ENCODE data around the gene CCER1. TPM values are rescaled to one million over a fixed set of nuclear protein-coding genes. Genes with fewer than 3 reads are reported as not detected.

The CCER1 gene
- total RNA-seq, 1 donor from 2014 or later, result not detected

DNA sequence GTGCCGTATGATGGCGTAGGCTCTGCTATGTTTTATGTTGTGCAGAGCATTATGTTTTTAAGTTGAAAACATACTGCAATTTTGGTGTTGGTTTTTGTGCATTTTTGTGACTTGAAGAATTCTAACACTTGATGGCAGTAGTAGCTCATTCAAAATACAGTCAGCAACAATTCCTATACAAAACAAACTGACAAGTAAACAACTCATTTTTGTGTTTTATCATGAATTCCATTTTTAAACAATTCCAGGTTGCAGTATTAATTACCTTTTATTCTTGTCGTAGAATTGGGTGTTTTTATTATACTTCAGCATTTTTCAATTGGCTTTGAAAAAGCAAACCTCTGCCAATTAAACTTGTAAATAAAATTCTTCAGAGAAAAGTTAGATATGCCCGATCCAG is 4.1 kb upstream of the CCER1 start:
- Mint-ChIP-seq H3K9me3 (no peaks in the 10 kb centered on the region), H3K27me3 (no peaks in the 10 kb centered on the region), H3K4me3 (no peak overlapping the region), H3K27ac (no peak overlapping the region), H3K36me3 (ENCODE audit: low read depth) (no peaks in the 10 kb centered on the region), H3K4me1 (no peaks in the 10 kb centered on the region)
- intact Hi-C loops (cut with micrococcal nuclease), result no loop called here
- DNase-seq, result no peak

DNA sequence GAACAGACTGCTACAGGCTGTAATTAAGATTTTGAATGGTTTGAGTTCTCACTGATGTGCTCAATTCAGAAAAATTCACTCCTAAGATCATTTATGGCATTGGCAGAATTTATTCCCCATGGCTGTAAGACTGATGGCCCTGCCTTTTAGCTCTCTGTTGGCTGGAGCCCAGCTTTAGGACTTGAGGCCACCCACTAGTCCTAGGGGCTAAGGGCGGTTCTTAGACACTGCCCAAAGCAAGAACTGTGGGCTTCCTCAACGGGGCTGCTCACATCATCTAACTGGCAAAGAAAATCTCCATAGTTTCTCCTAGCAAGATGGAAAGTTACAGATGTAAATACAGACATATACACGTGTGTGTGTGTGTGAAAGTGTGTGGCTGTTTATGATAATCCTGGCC is 3.4 kb upstream of the CCER1 start:
- Mint-ChIP-seq H3K4me3 (no peak overlapping the region), H3K36me3 (ENCODE audit: low read depth) (no peaks in the 10 kb centered on the region), H3K27me3 (no peaks in the 10 kb centered on the region), H3K4me1 (no peaks in the 10 kb centered on the region), H3K27ac (no peak overlapping the region), H3K9me3 (no peaks in the 10 kb centered on the region)
- DNase-seq, result no peak
- intact Hi-C loops (cut with micrococcal nuclease), result no loop called here

DNA sequence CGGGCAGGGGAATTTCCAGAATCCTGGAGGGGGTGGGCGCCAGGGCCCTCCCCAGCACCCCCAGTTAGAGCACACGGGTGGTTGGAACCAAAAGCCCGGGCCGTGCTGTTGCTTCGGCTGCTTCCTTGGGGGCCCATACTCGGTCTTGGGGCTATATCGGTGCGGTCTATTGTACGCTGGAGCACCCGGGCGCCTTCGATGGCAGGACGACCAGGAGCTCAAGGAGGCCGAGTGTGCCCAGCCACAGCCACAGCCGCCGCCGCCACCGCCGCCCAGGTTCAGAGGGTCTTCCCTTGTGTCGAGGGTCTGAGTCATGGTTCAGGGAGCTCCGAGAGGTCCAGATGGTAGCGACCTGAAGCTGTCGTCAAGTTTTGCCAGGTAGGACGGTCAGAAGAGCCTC is 548 bp downstream of the CCER1 start:
- no peaks in the 10 kb centered on the region for H3K36me3 Mint-ChIP-seq (ENCODE audit: low read depth)
- H3K27me3 Mint-ChIP-seq, result peaks cover 1% of the 10 kb centered on the region
- DNase-seq, result no peak
- H3K4me3 Mint-ChIP-seq, result no peak overlapping the region
- intact Hi-C loops (cut with micrococcal nuclease), result no loop called here
- no peaks in the 10 kb centered on the region for H3K9me3 Mint-ChIP-seq
- H3K27ac Mint-ChIP-seq, result no peak overlapping the region
- no peaks in the 10 kb centered on the region for H3K4me1 Mint-ChIP-seq

GRCh38 chr12:90953956-90954421 is 987 bp downstream of the CCER1 start:
- Mint-ChIP-seq H3K4me3 (no peak overlapping the region), H3K4me1 (no peaks in the 10 kb centered on the region), H3K9me3 (no peaks in the 10 kb centered on the region), H3K36me3 (ENCODE audit: low read depth) (no peaks in the 10 kb centered on the region), H3K27ac (no peak overlapping the region), H3K27me3 (peaks cover 1% of the 10 kb centered on the region)
- intact Hi-C loops (cut with micrococcal nuclease), result no loop called here
- DNase-seq, result peak; percentile 60

DNA sequence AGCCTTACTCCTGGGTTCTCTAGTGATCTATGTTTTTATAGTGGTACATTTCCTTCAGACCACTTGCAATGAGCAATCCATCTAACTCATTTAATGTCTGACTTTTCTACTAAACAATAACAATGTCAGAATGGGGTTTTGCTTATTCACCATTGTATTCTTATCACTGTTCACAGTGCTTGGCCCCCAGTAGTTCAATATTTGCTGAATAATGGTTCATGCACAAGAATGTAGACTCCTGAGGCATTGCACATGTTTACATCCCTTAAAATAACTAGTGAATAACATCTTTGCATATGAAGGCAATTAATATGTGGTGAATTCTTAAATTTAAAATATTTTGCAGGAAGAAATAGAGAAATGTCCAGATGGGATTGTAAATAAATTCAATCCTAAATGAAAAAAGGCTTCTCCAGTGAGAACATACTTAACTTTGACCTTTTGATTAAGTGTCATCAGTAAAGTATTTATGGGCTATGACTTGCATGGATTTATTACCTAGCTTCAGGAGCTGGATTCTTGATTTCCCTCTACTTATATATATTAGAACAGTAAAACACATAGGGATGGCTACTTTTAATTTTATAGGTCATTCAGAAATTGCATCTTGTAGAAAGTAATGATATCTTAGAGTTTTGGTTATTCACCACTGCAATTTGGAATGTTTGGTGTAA is 3.4 kb downstream of the CCER1 start:
- no peaks in the 10 kb centered on the region for H3K4me1 Mint-ChIP-seq
- no peak for DNase-seq
- H3K27ac Mint-ChIP-seq, result no peak overlapping the region
- H3K27me3 Mint-ChIP-seq, result peaks cover 1% of the 10 kb centered on the region
- no peaks in the 10 kb centered on the region for H3K9me3 Mint-ChIP-seq
- H3K36me3 Mint-ChIP-seq (ENCODE audit: low read depth), result no peaks in the 10 kb centered on the region
- intact Hi-C loops (cut with micrococcal nuclease), result no loop called here
- H3K4me3 Mint-ChIP-seq, result no peak overlapping the region

GRCh38 chr12:90947869-90948268 is 7.1 kb downstream of the CCER1 start:
- intact Hi-C loops (cut with micrococcal nuclease), result no loop called here
- no peak overlapping the region for H3K4me3 Mint-ChIP-seq
- no peaks in the 10 kb centered on the region for H3K9me3 Mint-ChIP-seq
- DNase-seq, result no peak
- no peaks in the 10 kb centered on the region for H3K4me1 Mint-ChIP-seq
- H3K27me3 Mint-ChIP-seq, result peaks cover 1% of the 10 kb centered on the region
- H3K27ac Mint-ChIP-seq, result no peak overlapping the region
- no peaks in the 10 kb centered on the region for H3K36me3 Mint-ChIP-seq (ENCODE audit: low read depth)

DNA sequence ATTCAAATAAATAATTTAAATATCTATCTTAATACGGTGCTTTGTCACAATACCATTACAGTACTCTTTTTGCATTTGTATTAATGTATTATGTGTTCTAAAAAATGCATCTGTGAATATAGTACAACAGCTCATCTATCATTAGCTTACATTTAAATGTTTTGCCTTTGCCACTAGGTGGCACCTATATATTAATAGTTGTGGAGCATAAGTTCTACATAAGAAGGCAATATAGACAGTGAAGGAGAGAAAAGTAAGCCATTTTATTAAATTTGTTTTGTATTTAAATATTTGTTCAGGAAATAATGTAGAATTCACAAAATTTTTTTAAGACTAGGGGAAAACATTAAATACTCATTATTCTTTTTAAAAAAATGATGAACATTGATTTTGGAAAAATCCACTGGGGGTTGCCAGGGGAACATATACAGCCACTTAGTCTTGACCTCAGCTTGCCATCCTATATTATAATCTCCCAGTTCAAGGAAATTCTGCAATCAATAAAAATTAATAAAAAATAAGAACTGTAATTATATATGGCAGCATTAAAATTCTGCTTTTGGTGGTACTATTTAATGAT is 9.8 kb downstream of the CCER1 start:
- no peaks in the 10 kb centered on the region for H3K9me3 Mint-ChIP-seq
- peaks cover 3% of the 10 kb centered on the region for H3K27me3 Mint-ChIP-seq
- no peaks in the 10 kb centered on the region for H3K36me3 Mint-ChIP-seq (ENCODE audit: low read depth)
- no peak overlapping the region for H3K4me3 Mint-ChIP-seq
- H3K27ac Mint-ChIP-seq, result no peak overlapping the region
- intact Hi-C loops (cut with micrococcal nuclease), result no loop called here
- H3K4me1 Mint-ChIP-seq, result no peaks in the 10 kb centered on the region
- no peak for DNase-seq

DNA sequence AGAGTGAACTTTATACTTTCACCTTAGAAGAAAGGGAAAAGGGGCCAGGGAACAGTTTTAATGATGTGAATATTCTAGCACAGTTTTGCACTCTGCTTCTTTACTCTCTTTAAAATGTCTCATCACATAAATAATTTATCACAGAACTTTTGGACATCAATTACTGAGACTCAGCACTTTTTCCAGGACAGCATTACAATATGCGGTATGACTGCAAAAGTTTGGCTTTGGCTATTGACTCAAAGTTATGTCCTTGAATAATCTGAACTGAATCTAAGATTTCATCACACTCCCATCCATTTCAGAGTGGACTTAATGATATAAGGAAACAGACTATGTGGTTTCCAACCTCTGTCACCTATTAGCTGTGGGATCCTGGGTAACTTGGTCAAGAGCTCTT is 11.7 kb downstream of the CCER1 start:
- DNase-seq, result no peak
- H3K4me3 Mint-ChIP-seq, result no peak overlapping the region
- H3K4me1 Mint-ChIP-seq, result no peaks in the 10 kb centered on the region
- no peak overlapping the region for H3K27ac Mint-ChIP-seq
- intact Hi-C loops (cut with micrococcal nuclease), result no loop called here
- no peaks in the 10 kb centered on the region for H3K36me3 Mint-ChIP-seq (ENCODE audit: low read depth)
- peaks cover 3% of the 10 kb centered on the region for H3K27me3 Mint-ChIP-seq
- H3K9me3 Mint-ChIP-seq, result no peaks in the 10 kb centered on the region

DNA sequence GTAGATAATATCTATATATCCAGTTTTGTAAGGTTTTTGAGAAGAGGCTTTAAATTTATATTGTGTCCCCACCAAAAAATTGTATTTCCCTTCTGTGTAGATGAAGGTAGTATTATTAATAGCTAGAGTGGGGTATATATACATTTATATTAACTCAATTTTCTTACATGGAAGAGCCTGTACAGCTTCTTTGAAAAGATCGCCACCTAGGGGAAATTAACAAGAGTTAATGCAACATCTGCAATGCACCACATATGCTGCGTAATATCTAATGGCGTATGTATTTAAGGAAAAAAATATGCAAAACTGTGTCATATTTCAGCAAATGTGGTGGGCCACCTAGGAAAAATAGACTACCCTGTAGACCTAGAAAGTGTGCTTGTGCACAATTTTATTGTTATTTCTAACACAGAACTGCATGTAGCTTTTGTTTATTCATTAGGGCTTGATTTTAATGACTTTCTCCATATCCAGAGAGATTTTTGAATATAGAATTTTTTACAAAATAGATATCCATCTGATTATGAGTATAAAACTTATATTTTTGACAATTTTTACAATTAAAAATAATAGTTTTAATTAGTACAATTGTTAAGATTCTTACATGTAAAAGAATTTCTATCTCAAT is 14.0 kb downstream of the CCER1 start:
- H3K27me3 Mint-ChIP-seq, result peaks cover 3% of the 10 kb centered on the region
- no peak overlapping the region for H3K27ac Mint-ChIP-seq
- intact Hi-C loops (cut with micrococcal nuclease), result no loop called here
- DNase-seq, result no peak
- H3K4me1 Mint-ChIP-seq, result no peaks in the 10 kb centered on the region
- H3K9me3 Mint-ChIP-seq, result no peaks in the 10 kb centered on the region
- no peak overlapping the region for H3K4me3 Mint-ChIP-seq
- no peaks in the 10 kb centered on the region for H3K36me3 Mint-ChIP-seq (ENCODE audit: low read depth)

- H3K4me1 Mint-ChIP-seq, result no peaks in the 10 kb centered on the region
These were observed 15.6 kb downstream of the CCER1 start for GRCh38 chr12:90939382-90939781.

GRCh38 chr12:90938451-90938850 is 16.5 kb downstream of the CCER1 start:
- intact Hi-C loops (cut with micrococcal nuclease), result no loop called here
- no peaks in the 10 kb centered on the region for H3K9me3 Mint-ChIP-seq
- H3K36me3 Mint-ChIP-seq (ENCODE audit: low read depth), result no peaks in the 10 kb centered on the region
- H3K27me3 Mint-ChIP-seq, result peaks cover 3% of the 10 kb centered on the region
- H3K4me3 Mint-ChIP-seq, result no peak overlapping the region
- no peaks in the 10 kb centered on the region for H3K4me1 Mint-ChIP-seq
- no peak for DNase-seq
- no peak overlapping the region for H3K27ac Mint-ChIP-seq

More at GRCh38 chr12:90939382-90939781, 15.6 kb downstream of the CCER1 start:
- H3K27ac Mint-ChIP-seq, result no peak overlapping the region
- H3K9me3 Mint-ChIP-seq, result no peaks in the 10 kb centered on the region
- H3K27me3 Mint-ChIP-seq, result peaks cover 3% of the 10 kb centered on the region
- intact Hi-C loops (cut with micrococcal nuclease), result no loop called here
- no peak overlapping the region for H3K4me3 Mint-ChIP-seq
- no peak for DNase-seq
- no peaks in the 10 kb centered on the region for H3K36me3 Mint-ChIP-seq (ENCODE audit: low read depth)

- Mint-ChIP-seq H3K4me1 (no peaks in the 10 kb centered on the region), H3K27ac (no peak overlapping the region), H3K4me3 (no peak overlapping the region), H3K9me3 (no peaks in the 10 kb centered on the region), H3K27me3 (peaks cover 3% of the 10 kb centered on the region), H3K36me3 (ENCODE audit: low read depth) (no peaks in the 10 kb centered on the region)
- DNase-seq, result no peak
- intact Hi-C loops (cut with micrococcal nuclease), result no loop called here
These were observed 17.3 kb downstream of the CCER1 start for GRCh38 chr12:90937651-90938050.

- intact Hi-C loops (cut with micrococcal nuclease), result no loop called here
- H3K9me3 Mint-ChIP-seq, result no peaks in the 10 kb centered on the region
- H3K4me1 Mint-ChIP-seq, result no peaks in the 10 kb centered on the region
- no peak for DNase-seq
- H3K36me3 Mint-ChIP-seq (ENCODE audit: low read depth), result no peaks in the 10 kb centered on the region
- no peak overlapping the region for H3K4me3 Mint-ChIP-seq
- no peak overlapping the region for H3K27ac Mint-ChIP-seq
- peaks cover 3% of the 10 kb centered on the region for H3K27me3 Mint-ChIP-seq
These were observed 18.6 kb downstream of the CCER1 start for GRCh38 chr12:90936230-90937005.

- Mint-ChIP-seq H3K27ac (no peak overlapping the region), H3K9me3 (peaks cover 4% of the 10 kb centered on the region)
- intact Hi-C loops (cut with micrococcal nuclease), result no loop called here
These were observed 29.4 kb downstream of the CCER1 start for GRCh38 chr12:90925562-90925961.

More at GRCh38 chr12:90925562-90925961, 29.4 kb downstream of the CCER1 start:
- Mint-ChIP-seq H3K36me3 (ENCODE audit: low read depth) (no peaks in the 10 kb centered on the region), H3K27me3 (no peaks in the 10 kb centered on the region), H3K4me1 (no peaks in the 10 kb centered on the region), H3K4me3 (no peak overlapping the region)
- DNase-seq, result no peak

Data from activated CD4-positive, alpha-beta T cell treated with anti-CD3 and anti-CD28 coated beads, Interleukin-2, amount 10 ng/mL, durations not matched to agents 24 days and 14 days (primary cell).